GM23248 (cell line): ENCODE measurements around the gene CCL27. TPM values are rescaled to one million over a fixed set of nuclear protein-coding genes. Genes with fewer than 3 reads are reported as not detected.

Experiments
- DNase-seq: peaks from one replicate; pipeline ENCODE4 v3.0.0-alpha.2; 2015
- H2AFZ ChIP-seq: fragments of 200-600 bp; sonication (generic); 2 replicates; pipeline ENCODE4 v1.6.1; 2016; ENCODE audit warnings: antibody characterized with exemption
- H3F3A ChIP-seq: fragments of 200-600 bp; sonication (generic); 2 replicates; pipeline ENCODE4 v1.6.1; 2016; ENCODE audit warnings: mild to moderate bottlenecking, antibody characterized with exemption, mixed run types; ENCODE audit not compliant: insufficient read depth
- H3K27ac ChIP-seq: fragments of 200-600 bp; sonication (generic); 2 replicates; pipeline ENCODE4 v1.5.1; 2016; ENCODE audit warnings: mild to moderate bottlenecking
- H3K27me3 ChIP-seq: fragments of 200-600 bp; sonication (generic); replicated peaks from 2 replicates; pipeline ENCODE4 v1.6.1; 2016; ENCODE audit warnings: mild to moderate bottlenecking; ENCODE audit not compliant: insufficient read depth
- H3K36me3 ChIP-seq: fragments of 200-600 bp; sonication (generic); 2 replicates; pipeline ENCODE4 v1.6.1; 2016; ENCODE audit warnings: low read depth, mild to moderate bottlenecking
- H3K4me1 ChIP-seq: fragments of 200-600 bp; sonication (generic); 2 replicates; pipeline ENCODE4 v1.6.1; 2016; ENCODE audit warnings: mild to moderate bottlenecking; ENCODE audit not compliant: insufficient read depth
- H3K4me2 ChIP-seq: fragments of 200-600 bp; sonication (generic); one replicate; pipeline ENCODE4 v1.6.1; 2016; ENCODE audit warnings: mild to moderate bottlenecking; ENCODE audit not compliant: unreplicated experiment
- H3K4me3 ChIP-seq: fragments of 200-600 bp; sonication (generic); 2 replicates; pipeline ENCODE4 v1.5.1; 2016; ENCODE audit warnings: mild to moderate bottlenecking
- H3K79me2 ChIP-seq: fragments of 200-600 bp; sonication (generic); 2 replicates; pipeline ENCODE4 v1.6.1; 2016; ENCODE audit warnings: mild to moderate bottlenecking; ENCODE audit not compliant: insufficient read depth
- H3K9ac ChIP-seq: fragments of 200-600 bp; sonication (generic); 2 replicates; pipeline ENCODE4 v1.6.1; 2016; ENCODE audit warnings: mild to moderate bottlenecking
- H3K9me2 ChIP-seq: fragments of 200-600 bp; sonication (generic); 2 replicates; pipeline ENCODE4 v1.6.1; 2016; ENCODE audit warnings: mixed run types, mild to moderate bottlenecking, moderate library complexity; ENCODE audit not compliant: insufficient read depth
- H3K9me3 ChIP-seq: fragments of 200-600 bp; sonication (generic); one replicate; pipeline ENCODE4 v1.6.1; 2017; ENCODE audit warnings: low read depth
- H4K20me1 ChIP-seq: fragments of 200-600 bp; sonication (generic); 2 replicates; pipeline ENCODE4 v1.6.0; 2016; ENCODE audit not compliant: insufficient read depth
- EZH2 ChIP-seq: fragments of 200-600 bp; sonication (generic); IDR thresholded peaks from 2 replicates; pipeline ENCODE4 v1.6.1; 2018; ENCODE audit warnings: antibody characterized with exemption, mild to moderate bottlenecking; ENCODE audit not compliant: insufficient read depth, poor library complexity, severe bottlenecking
- EZH2phosphoT487 ChIP-seq: fragments of 200-600 bp; sonication (generic); IDR thresholded peaks from 2 replicates; pipeline ENCODE4 v1.6.1; 2018; ENCODE audit warnings: antibody characterized with exemption, moderate library complexity, mild to moderate bottlenecking, low read depth; ENCODE audit not compliant: insufficient read depth
- WGBS, 2 experiments: methylation state at CpG; one replicate each; pipeline ENCODE4 v1.1.6; 2015 to 2017; ENCODE audit warnings: low lambda C conversion rate in 2 of 2, low coverage in 1 of 2; ENCODE audit errors: missing lambda C conversion rate in 2 of 2; 5-methylcytosine and 5-hydroxymethylcytosine counted together
- in situ Hi-C: fragments of 300-500 bp; cut with MboI; formaldehyde crosslinking; loops from 2 replicates; pipeline ENCODE4 v1.15.0; 2020
- polyA plus RNA-seq: library from polyadenylated mRNA; unstranded; fragments of >200 nt; fragmentation: Nextera tagmentation; extraction: Ambion mirVana; gene quantifications from 2 replicates; pipeline ENCODE4 v1.2.1, GENCODE V29; 2016
- total RNA-seq: library from RNA; depleted of rRNA; stranded (reverse); fragments of >200 nt; shearing (Covaris generic); gene quantifications from 2 replicates; pipeline ENCODE4 v1.2.3, GENCODE V29; 2014

The CCL27 gene
- total and polyA plus RNA-seq, 2 experiments from 2014 or later = 0.50 TPM; not detected in 1

DNA sequence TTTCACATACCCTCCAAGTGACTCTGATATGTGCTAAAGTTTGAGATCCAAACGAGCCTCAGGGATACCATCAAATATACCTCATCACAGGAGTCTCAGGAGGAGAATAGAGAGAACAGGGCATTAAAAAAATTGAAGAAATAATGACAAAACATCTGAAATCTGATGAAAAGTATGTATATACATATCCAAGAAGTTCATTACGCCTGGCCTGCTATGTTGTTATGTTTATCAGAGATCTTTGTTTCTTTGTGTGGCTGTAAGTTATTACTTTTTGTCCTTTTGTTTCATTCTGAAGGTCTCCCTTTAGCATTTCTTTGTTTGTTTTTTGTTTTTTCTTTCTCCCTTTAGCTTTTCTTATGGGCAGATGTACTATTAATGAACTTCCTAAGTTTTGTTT lies 31.1 kb upstream of the CCL27 start:
- H3K27ac ChIP-seq = no peak overlapping the region
- no peak overlapping the region for H2AFZ ChIP-seq
- no peak for TF ChIP-seq EZH2phosphoT487
- no peak for TF ChIP-seq EZH2
- H3K4me1 ChIP-seq = no peaks in the 10 kb centered on the region
- H3F3A ChIP-seq = no peaks in the 10 kb centered on the region
- H3K79me2 ChIP-seq = no peaks in the 10 kb centered on the region
- H4K20me1 ChIP-seq = no peaks in the 10 kb centered on the region
- H3K9ac ChIP-seq = no peak overlapping the region
- DNase-seq = no peak
- H3K4me3 ChIP-seq = no peak overlapping the region
- no peaks in the 10 kb centered on the region for H3K36me3 ChIP-seq
- H3K27me3 ChIP-seq = no peaks in the 10 kb centered on the region
- in situ Hi-C loops = no loop called here
- H3K4me2 ChIP-seq = no peak overlapping the region
- H3K9me2 ChIP-seq = no peaks in the 10 kb centered on the region
- no peaks in the 10 kb centered on the region for H3K9me3 ChIP-seq
- 69 to 73% methylated on average over 2 of the region's 2 CpGs for WGBS, 2 experiments

DNA sequence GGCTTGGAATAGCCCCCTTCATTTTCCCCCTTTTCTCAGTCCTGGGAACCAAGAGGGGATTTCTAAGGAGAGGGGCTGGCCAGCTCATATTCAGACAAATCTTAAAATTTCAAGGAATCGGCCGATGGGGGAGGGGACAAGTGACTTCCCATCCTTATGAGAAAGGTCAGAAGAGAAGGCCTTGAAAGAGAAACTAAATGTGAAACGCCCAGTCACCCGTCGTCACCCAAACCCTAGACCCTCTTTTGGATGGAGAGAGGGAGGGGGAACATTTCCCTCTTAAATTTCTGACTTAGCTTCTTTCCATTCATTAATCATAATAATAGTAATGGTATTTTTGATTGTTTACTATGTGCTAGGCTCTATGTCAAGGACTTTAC lies 29.5 kb upstream of the CCL27 start:
- no peaks in the 10 kb centered on the region for H3K79me2 ChIP-seq
- in situ Hi-C loops = no loop called here
- H3K4me2 ChIP-seq = no peak overlapping the region
- H3F3A ChIP-seq = no peaks in the 10 kb centered on the region
- no peak overlapping the region for H2AFZ ChIP-seq
- no peaks in the 10 kb centered on the region for H3K9me2 ChIP-seq
- no peaks in the 10 kb centered on the region for H3K36me3 ChIP-seq
- 0 out of 2 replicates have a peak, but pooled peaks cover under 1% of the 10 kb centered on the region for H3K4me1 ChIP-seq
- no peak overlapping the region for H3K9ac ChIP-seq
- no peaks in the 10 kb centered on the region for H3K27me3 ChIP-seq
- no peak for DNase-seq
- no peaks in the 10 kb centered on the region for H4K20me1 ChIP-seq
- H3K9me3 ChIP-seq = no peaks in the 10 kb centered on the region
- 90 to 93% methylated on average over 5 of the region's 5 CpGs for WGBS, 2 experiments
- no peak overlapping the region for H3K27ac ChIP-seq
- no peak for TF ChIP-seq EZH2
- no peak overlapping the region for H3K4me3 ChIP-seq

DNA sequence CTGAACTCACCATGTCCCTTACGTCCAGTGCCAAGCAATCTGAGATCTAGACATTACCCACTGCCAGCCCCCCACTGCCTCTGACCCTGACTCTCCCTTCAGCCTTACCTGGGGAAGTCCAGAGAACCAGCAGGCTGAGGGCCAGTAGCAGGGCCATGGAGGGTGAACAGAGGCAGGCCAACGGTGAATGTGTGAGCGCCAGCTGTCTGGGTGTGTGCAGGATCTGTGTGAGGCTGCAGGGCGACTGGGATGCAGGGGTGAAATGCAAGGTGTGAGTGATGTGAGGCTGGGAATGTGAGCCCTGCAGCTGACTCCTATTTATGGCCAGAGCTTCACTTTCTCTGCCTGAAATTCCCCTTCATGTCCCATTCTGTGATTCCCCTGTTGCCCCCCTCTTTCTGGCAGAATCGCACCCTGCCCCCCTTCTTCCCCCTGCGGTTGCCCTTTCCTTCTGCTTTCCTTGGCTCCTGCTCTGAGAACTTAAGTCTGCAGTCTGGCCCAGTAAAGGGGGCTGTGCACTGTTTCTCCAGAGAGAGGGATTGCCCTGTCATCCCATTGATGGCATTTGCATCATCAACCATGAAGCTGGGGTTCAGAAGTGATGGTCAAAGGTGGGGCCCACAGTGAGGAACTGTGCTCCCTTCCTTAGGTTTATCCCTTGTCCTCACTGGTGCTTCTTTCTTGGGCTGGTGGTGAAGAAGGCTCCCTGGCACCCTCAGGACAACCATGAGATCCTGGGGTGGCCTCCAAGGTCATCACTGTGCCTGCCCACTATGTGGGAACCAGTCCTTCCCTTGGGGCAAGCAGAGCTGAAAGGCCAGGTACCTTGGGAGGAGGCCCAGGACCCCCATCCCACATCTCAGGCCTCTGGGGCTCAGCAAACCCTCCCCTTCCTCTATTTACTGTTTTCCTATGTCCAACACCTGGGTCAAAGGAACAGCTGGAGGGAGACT lies 28.8 kb upstream of the CCL27 start, which contains the start of gene CCL19:
Gene CCL19, minus strand, starts transcription at position 294 of the 953 bp plus-strand sequence. Its CDS starts 137 bp downstream, at position 157.
- 74 to 80% methylated on average over 5 to 6 of the region's 6 CpGs for WGBS, 2 experiments
- no peak within 1 kb of the TSS for H3K4me2 ChIP-seq
- DNase-seq = no peak
- no peaks in the 10 kb centered on the region for H3K9me2 ChIP-seq
- H3K9me3 ChIP-seq = no peaks in the 10 kb centered on the region
- no peaks in the 10 kb centered on the region for H4K20me1 ChIP-seq
- no peak within 1 kb of the TSS for H3K9ac ChIP-seq
- no peaks in the 10 kb centered on the region for H3K79me2 ChIP-seq
- no peaks in the 10 kb centered on the region for H3K27me3 ChIP-seq
- no peaks in the 10 kb centered on the region for H3K36me3 ChIP-seq
- no peak within 1 kb of the TSS for H3K4me3 ChIP-seq
- TF ChIP-seq EZH2 (no peak), EZH2phosphoT487 (no peak)
- H3K27ac ChIP-seq = no peak within 1 kb of the TSS
- H2AFZ ChIP-seq = no peak within 1 kb of the TSS
- H3F3A ChIP-seq = no peaks in the 10 kb centered on the region
- H3K4me1 ChIP-seq = peaks cover 7% of the 10 kb centered on the region
- in situ Hi-C loops = no loop called here

DNA sequence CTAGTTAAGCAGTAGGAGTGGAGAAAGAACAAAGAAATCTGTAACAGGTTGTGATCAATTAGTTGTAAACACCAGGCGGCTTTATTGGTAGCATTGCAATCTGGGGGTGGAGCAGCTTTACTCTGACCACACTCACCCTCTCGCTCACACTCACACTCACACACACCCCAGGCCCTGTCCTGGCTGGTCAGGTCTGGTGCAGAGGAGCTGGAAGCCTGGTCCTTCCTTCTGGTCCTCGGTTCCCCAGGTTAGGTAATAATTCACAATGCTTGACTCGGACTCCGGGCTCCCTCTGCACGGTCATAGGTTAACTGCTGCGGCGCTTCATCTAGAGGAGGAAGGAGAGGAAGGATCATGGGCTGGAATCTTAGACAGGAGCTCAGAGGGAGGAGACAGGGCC lies 27.1 kb upstream of the CCL27 start:
- H3K4me1 ChIP-seq = peaks cover 17% of the 10 kb centered on the region
- no peak overlapping the region for H3K4me2 ChIP-seq
- no peak overlapping the region for H3K9ac ChIP-seq
- peaks cover 12% of the 10 kb centered on the region; the same call in 1 of the 2 replicates for H3F3A ChIP-seq
- no peak overlapping the region for H2AFZ ChIP-seq
- no peaks in the 10 kb centered on the region for H3K36me3 ChIP-seq
- H3K27me3 ChIP-seq = no peaks in the 10 kb centered on the region
- WGBS, 2 experiments = 95 to 97% methylated on average over 8 of the region's 8 CpGs
- TF ChIP-seq EZH2phosphoT487 = no peak
- DNase-seq = no peak
- no peaks in the 10 kb centered on the region for H3K79me2 ChIP-seq
- H3K9me3 ChIP-seq = no peaks in the 10 kb centered on the region
- no peaks in the 10 kb centered on the region for H3K9me2 ChIP-seq
- no peak overlapping the region for H3K27ac ChIP-seq
- no peak overlapping the region for H3K4me3 ChIP-seq
- in situ Hi-C loops = no loop called here
- no peaks in the 10 kb centered on the region for H4K20me1 ChIP-seq
